Measurements from ENCODE around the gene SLX1A.
"Not testable (repeated sequence)": the region's sequence is repeated elsewhere in the genome, so short reads cannot be mapped to it uniquely, and the experiment has no call there.

- not testable (repeated sequence) for TF ChIP-seq EZH2 (IDR thresholded peaks at IDR 0.05; ENCODE audit: low read depth, unreplicated experiment); CTCF (conservative IDR thresholded peaks at IDR 0.05; ENCODE audit: low read depth in 2 of 2); POLR2AphosphoS5 (IDR thresholded peaks at IDR 0.05; ENCODE audit: low read depth); EZH2phosphoT487 (IDR thresholded peaks at IDR 0.05; ENCODE audit: unreplicated experiment); JUNB (IDR thresholded peaks at IDR 0.05; ENCODE audit: unreplicated experiment); REST (IDR thresholded peaks at IDR 0.05; ENCODE audit: unreplicated experiment); ZNF114 (CRISPR knock-in tag; IDR thresholded peaks at IDR 0.05); CREB1 (CRISPR knock-in tag; IDR thresholded peaks at IDR 0.05; ENCODE audit: low read depth); NANOG (IDR thresholded peaks at IDR 0.05; ENCODE audit: borderline replicate concordance); ZNF331 (CRISPR knock-in tag; IDR thresholded peaks at IDR 0.05; ENCODE audit: low read depth); STAT1 (IDR thresholded peaks at IDR 0.05; ENCODE audit: unreplicated experiment); ETS1 (IDR thresholded peaks at IDR 0.05)
Observed at GRCh38 chr16:30193098-30193497, 577 bp upstream of the SLX1A start.
